Karpas-422 (cell line): ENCODE results near the gene SLC6A6. TPM values are rescaled to one million over a fixed set of nuclear protein-coding genes. Genes with fewer than 3 reads are reported as not detected.

ENCODE experiments used
- DNase-seq: peaks from one replicate; pipeline ENCODE4 v3.0.0-alpha.2; 2015
- H2AFZ ChIP-seq: fragments of 200-600 bp; sonication (generic); 2 replicates; pipeline ENCODE4 v1.6.1; 2014; ENCODE audit warnings: antibody characterized with exemption, low read length, mixed read lengths
- H3K27ac ChIP-seq: fragments of 200-600 bp; sonication (generic); 2 replicates; pipeline ENCODE4 v1.5.1; 2014; ENCODE audit warnings: mild to moderate bottlenecking, low read length, moderate library complexity
- H3K27me3 ChIP-seq: fragments of 200-600 bp; sonication (generic); 2 replicates; pipeline ENCODE4 v1.6.1; 2014; ENCODE audit warnings: low read length, mixed read lengths
- H3K36me3 ChIP-seq: fragments of 200-600 bp; sonication (generic); 2 replicates; pipeline ENCODE4 v1.6.1; 2014; ENCODE audit warnings: low read length, mixed read lengths; ENCODE audit not compliant: insufficient read depth
- H3K4me1 ChIP-seq: fragments of 200-600 bp; sonication (generic); 2 replicates; pipeline ENCODE4 v1.6.1; 2014; ENCODE audit warnings: mild to moderate bottlenecking, low read length, mixed read lengths
- H3K4me2 ChIP-seq: fragments of 200-600 bp; sonication (generic); 2 replicates; pipeline ENCODE4 v1.6.1; 2014; ENCODE audit warnings: low read length, low read depth, mild to moderate bottlenecking; ENCODE audit not compliant: poor library complexity, severe bottlenecking
- H3K4me3 ChIP-seq: fragments of 200-600 bp; sonication (generic); 2 replicates; pipeline ENCODE4 v1.5.1; 2014; ENCODE audit warnings: mild to moderate bottlenecking, antibody characterized with exemption, low read length, mixed read lengths
- H3K79me2 ChIP-seq: fragments of 200-600 bp; sonication (generic); 2 replicates; pipeline ENCODE4 v1.6.1; 2014; ENCODE audit warnings: mild to moderate bottlenecking, low read length, mixed read lengths
- H3K9ac ChIP-seq: fragments of 200-600 bp; sonication (generic); 2 replicates; pipeline ENCODE4 v1.6.0; 2014; ENCODE audit warnings: low read length
- H3K9me2 ChIP-seq: fragments of 200-600 bp; sonication (generic), shearing (Covaris generic); replicated peaks from 2 replicates; pipeline ENCODE4 v1.6.0; 2014; ENCODE audit warnings: mild to moderate bottlenecking, low read length, moderate library complexity; ENCODE audit not compliant: insufficient read depth
- H3K9me3 ChIP-seq: fragments of 300-700, 200-600 bp; sonication (generic); 2 replicates; pipeline ENCODE4 v1.6.1; 2014; ENCODE audit warnings: low read length, mixed read lengths
- H4K20me1 ChIP-seq: fragments of 200-600 bp; sonication (generic); 2 replicates; pipeline ENCODE4 v1.6.1; 2014; ENCODE audit warnings: mild to moderate bottlenecking, antibody characterized with exemption, low read length, low read depth; ENCODE audit not compliant: insufficient read depth
- total RNA-seq: library from RNA; depleted of rRNA; stranded (reverse); fragments of >200 nt; shearing (Covaris generic); gene quantifications from 2 replicates; pipeline ENCODE4 v1.2.3, GENCODE V29; 2014; ENCODE audit warnings: low replicate concordance

Gene SLC6A6
- total RNA-seq, 1 experiment from 2014 or later: 30.2 TPM

DNA sequence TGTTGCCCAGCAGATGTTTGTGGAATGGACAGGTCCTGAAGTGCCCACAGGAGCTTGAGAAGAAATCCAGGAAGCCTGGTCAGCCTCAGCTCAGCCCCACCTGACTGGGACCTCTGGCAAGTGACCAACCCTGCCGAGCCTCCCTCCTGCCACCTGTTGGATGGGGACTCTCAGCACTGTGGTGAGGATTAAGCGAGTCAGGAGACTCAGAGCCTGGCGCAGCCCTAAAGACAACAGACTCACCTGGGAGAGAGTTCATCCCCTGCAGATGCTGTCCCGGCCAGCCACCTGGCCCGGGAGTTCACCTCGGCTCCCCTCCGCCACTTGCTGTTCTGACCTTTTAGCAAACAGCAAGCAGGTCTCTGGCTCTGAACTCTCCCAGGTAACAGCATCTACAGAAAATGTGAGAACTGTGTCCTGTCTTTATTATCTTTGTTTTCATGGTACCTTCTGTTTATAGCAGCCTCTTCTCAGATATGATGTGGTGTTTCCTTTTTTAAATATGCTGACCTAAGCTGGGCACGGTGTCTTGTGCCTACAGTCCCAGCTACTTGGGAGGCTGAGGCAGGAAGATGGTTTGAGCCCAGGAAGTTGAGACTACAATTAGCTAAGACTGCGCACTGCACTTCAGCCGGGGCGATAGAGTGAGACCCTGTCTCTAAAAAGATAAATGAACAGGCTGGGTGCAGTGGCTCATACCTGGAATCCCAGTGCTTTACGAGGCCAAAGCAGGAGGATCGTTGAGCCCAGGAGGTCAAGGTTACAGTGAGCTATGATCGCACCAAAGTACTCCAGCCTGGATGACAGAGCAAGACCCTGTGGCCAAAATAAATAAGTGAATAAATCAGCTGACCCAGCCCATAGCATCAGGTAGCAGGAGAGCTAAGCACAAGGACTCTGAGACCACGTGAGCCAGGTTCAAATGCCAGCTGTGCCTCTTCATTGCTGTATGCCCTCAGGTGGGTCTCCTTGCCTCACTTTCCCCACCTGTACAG is 32.4 kb upstream of the SLC6A6 start:
- no peaks in the 10 kb centered on the region for H4K20me1 ChIP-seq
- DNase-seq: no peak
- H3K27me3 ChIP-seq: no peaks in the 10 kb centered on the region
- no peaks in the 10 kb centered on the region for H3K36me3 ChIP-seq
- H3K9me2 ChIP-seq: no peaks in the 10 kb centered on the region
- H3K4me2 ChIP-seq: no peak overlapping the region
- no peaks in the 10 kb centered on the region for H3K4me1 ChIP-seq
- H3K79me2 ChIP-seq: no peaks in the 10 kb centered on the region
- H3K9ac ChIP-seq: no peak overlapping the region
- no peak overlapping the region for H2AFZ ChIP-seq
- H3K4me3 ChIP-seq: no peak overlapping the region
- no peaks in the 10 kb centered on the region for H3K9me3 ChIP-seq
- no peak overlapping the region for H3K27ac ChIP-seq

- H4K20me1 ChIP-seq: no peaks in the 10 kb centered on the region
- H3K27me3 ChIP-seq: no peaks in the 10 kb centered on the region
- no peak for DNase-seq
- no peaks in the 10 kb centered on the region for H3K4me1 ChIP-seq
- no peak overlapping the region for H2AFZ ChIP-seq
- no peak overlapping the region for H3K4me3 ChIP-seq
- no peak overlapping the region for H3K9ac ChIP-seq
- no peaks in the 10 kb centered on the region for H3K9me3 ChIP-seq
- H3K36me3 ChIP-seq: no peaks in the 10 kb centered on the region
- no peak overlapping the region for H3K27ac ChIP-seq
- no peaks in the 10 kb centered on the region for H3K9me2 ChIP-seq
- no peak overlapping the region for H3K4me2 ChIP-seq
- H3K79me2 ChIP-seq: no peaks in the 10 kb centered on the region
Measured at GRCh38 chr3:14370720-14371572, 31.5 kb upstream of the SLC6A6 start.

GRCh38 chr3:14371573-14372474 is 30.6 kb upstream of the SLC6A6 start:
- no peaks in the 10 kb centered on the region for H3K4me1 ChIP-seq
- H3K4me3 ChIP-seq: no peak overlapping the region
- no peaks in the 10 kb centered on the region for H3K9me3 ChIP-seq
- no peak overlapping the region for H3K9ac ChIP-seq
- peak; percentile 50 for DNase-seq
- no peaks in the 10 kb centered on the region for H3K79me2 ChIP-seq
- no peaks in the 10 kb centered on the region for H3K27me3 ChIP-seq
- H2AFZ ChIP-seq: no peak overlapping the region
- H4K20me1 ChIP-seq: no peaks in the 10 kb centered on the region
- H3K9me2 ChIP-seq: no peaks in the 10 kb centered on the region
- H3K4me2 ChIP-seq: no peak overlapping the region
- H3K36me3 ChIP-seq: no peaks in the 10 kb centered on the region
- H3K27ac ChIP-seq: no peak overlapping the region

DNA sequence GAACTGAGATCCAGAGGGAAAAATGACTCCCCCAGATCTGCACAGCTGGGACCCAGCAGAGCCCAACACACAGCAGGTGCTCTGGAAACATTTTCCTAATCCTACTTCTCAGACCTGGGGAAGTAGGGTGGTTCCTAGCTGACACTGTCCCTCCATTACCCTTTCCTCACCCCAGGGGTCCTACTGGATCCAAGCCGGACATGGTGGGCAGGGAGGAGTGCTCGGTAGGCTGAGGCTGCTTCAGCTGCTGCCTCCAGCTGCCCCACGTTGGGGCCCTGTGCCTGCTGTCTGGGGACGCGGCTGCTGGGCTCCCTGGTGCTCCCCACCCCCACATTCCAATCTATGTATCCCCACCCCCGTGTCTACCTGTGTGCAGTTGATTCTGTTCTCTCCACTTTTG is 29.8 kb upstream of the SLC6A6 start:
- no peaks in the 10 kb centered on the region for H4K20me1 ChIP-seq
- no peak overlapping the region for H3K4me3 ChIP-seq
- H3K36me3 ChIP-seq: no peaks in the 10 kb centered on the region
- H3K9ac ChIP-seq: no peak overlapping the region
- H3K4me2 ChIP-seq: no peak overlapping the region
- DNase-seq: no peak
- no peak overlapping the region for H2AFZ ChIP-seq
- no peak overlapping the region for H3K27ac ChIP-seq
- H3K9me3 ChIP-seq: no peaks in the 10 kb centered on the region
- no peaks in the 10 kb centered on the region for H3K79me2 ChIP-seq
- H3K27me3 ChIP-seq: no peaks in the 10 kb centered on the region
- no peaks in the 10 kb centered on the region for H3K9me2 ChIP-seq
- H3K4me1 ChIP-seq: no peaks in the 10 kb centered on the region

DNA sequence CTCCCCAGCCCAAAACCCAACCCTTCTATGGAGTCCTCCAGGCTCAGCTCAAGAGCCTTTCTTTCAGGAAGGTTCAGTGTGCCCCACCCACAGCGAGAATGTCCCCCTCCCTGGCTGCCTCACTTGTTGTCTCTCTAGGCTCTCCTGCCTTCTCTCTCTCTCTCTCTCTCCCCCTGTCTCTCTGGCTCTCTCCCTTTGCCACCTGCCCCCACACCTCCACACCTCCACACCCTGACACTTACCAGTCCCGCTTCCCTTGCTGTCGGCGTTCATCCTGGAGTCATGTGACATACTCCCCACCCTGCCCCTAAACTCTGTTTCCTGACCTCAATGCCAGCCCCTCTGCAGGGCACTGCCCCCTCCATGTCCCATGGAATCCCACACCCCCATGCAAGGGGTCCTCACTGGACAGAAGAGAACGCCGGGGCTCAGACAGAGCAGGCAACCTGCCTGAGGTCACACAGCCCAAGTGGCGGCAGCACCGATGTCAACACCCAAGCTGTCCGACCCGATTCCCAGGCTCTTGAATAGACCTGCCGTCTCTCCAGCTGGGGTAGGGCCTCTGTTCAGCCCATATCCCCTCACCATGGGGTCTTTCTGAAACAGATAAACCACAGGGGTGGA is 28.5 kb upstream of the SLC6A6 start:
- Histone ChIP-seq H3K27ac (no peak overlapping the region), H3K9me2 (no peaks in the 10 kb centered on the region), H3K4me2 (no peak overlapping the region), H3K9ac (no peak overlapping the region), H4K20me1 (no peaks in the 10 kb centered on the region), H2AFZ (no peak overlapping the region), H3K9me3 (no peaks in the 10 kb centered on the region), H3K4me1 (peaks cover 11% of the 10 kb centered on the region), H3K27me3 (no peaks in the 10 kb centered on the region), H3K36me3 (no peaks in the 10 kb centered on the region), H3K79me2 (no peaks in the 10 kb centered on the region), H3K4me3 (no peak overlapping the region)
- no peak for DNase-seq

DNA sequence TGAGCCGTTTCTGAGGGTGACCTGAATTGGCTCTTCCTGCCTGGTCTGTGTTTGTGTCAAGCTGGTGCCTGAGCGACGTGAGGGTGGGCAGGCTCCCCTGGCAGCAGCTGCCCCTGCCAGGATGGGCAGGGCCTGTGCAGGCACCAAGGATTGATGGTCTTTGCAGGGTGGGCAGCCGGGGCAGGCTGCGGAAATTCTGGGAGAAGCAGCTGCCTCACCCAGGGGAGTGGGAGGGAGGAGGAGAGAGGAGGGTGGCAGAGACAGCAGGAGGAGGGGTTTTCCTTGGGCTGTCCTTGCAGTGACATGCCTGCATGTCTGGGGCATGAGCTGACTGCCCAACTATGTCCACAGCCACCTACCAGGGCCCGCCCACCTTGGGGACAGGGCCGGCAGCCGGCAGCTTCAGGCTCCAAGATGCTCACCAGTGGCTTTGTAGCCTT is 27.9 kb upstream of the SLC6A6 start:
- no peak overlapping the region for H3K27ac ChIP-seq
- no peak overlapping the region for H3K9ac ChIP-seq
- H3K4me2 ChIP-seq: no peak overlapping the region
- no peak overlapping the region for H2AFZ ChIP-seq
- DNase-seq: no peak
- H3K9me2 ChIP-seq: no peaks in the 10 kb centered on the region
- H3K27me3 ChIP-seq: no peaks in the 10 kb centered on the region
- H3K9me3 ChIP-seq: no peaks in the 10 kb centered on the region
- H4K20me1 ChIP-seq: no peaks in the 10 kb centered on the region
- no peaks in the 10 kb centered on the region for H3K79me2 ChIP-seq
- H3K36me3 ChIP-seq: no peaks in the 10 kb centered on the region
- no peak overlapping the region for H3K4me3 ChIP-seq
- peaks cover 17% of the 10 kb centered on the region for H3K4me1 ChIP-seq

DNA sequence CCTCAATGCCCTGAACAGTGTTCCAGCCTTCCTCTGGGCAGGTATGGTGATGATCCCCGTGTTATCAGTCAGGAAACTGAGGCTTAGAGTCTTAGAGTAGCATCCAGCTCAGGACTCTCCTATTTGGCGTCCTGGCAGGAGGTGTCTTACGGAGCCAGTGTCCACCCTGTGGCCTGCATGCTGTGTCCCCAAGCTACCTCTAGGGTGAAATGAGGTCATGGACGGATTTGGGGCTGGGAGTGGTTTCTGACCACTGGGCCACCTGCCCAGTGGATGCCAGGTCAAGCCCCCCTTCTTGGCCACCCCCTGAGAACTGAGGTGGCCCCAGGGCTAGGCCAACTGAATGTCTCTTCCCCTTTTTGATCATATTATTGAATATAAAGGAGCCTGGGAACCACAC is 27.2 kb upstream of the SLC6A6 start:
- no peaks in the 10 kb centered on the region for H3K36me3 ChIP-seq
- no peaks in the 10 kb centered on the region for H4K20me1 ChIP-seq
- no peak overlapping the region for H3K27ac ChIP-seq
- no peaks in the 10 kb centered on the region for H3K27me3 ChIP-seq
- no peak overlapping the region for H3K4me3 ChIP-seq
- H3K79me2 ChIP-seq: no peaks in the 10 kb centered on the region
- H3K9ac ChIP-seq: no peak overlapping the region
- H3K4me1 ChIP-seq: peaks cover 24% of the 10 kb centered on the region
- H3K9me3 ChIP-seq: no peaks in the 10 kb centered on the region
- H2AFZ ChIP-seq: no peak overlapping the region
- H3K9me2 ChIP-seq: no peaks in the 10 kb centered on the region
- H3K4me2 ChIP-seq: no peak overlapping the region
- DNase-seq: no peak
